Gastrocnemius medialis (tissue), 4 donors: ENCODE data around the gene ARHGAP10.

Experiments
- POLR2A ChIP-seq, 2 donors: fragments of 450-650 bp; IDR thresholded peaks; one replicate each; pipeline ENCODE4 v1.6.1; 2017; ENCODE audit warnings: antibody characterized with exemption in 2 of 2, mild to moderate bottlenecking in 2 of 2, moderate library complexity in 2 of 2
- TF ChIP-seq, protein P1 (sequence below), 5 experiments: fragments of 450-650 bp in 3 of 5; fragments of 200-600 bp in 2 of 5; sonication (generic) in 2 of 5; IDR thresholded peaks in 4 of 5; conservative IDR thresholded peaks in 1 of 5; 1 replicate in 4 of 5; 2 replicates in 1 of 5; pipeline ENCODE4 v1.5.1; 2016 to 2019; ENCODE audit warnings: antibody characterized with exemption in 5 of 5, mild to moderate bottlenecking in 3 of 5, moderate library complexity in 3 of 5

DNA sequence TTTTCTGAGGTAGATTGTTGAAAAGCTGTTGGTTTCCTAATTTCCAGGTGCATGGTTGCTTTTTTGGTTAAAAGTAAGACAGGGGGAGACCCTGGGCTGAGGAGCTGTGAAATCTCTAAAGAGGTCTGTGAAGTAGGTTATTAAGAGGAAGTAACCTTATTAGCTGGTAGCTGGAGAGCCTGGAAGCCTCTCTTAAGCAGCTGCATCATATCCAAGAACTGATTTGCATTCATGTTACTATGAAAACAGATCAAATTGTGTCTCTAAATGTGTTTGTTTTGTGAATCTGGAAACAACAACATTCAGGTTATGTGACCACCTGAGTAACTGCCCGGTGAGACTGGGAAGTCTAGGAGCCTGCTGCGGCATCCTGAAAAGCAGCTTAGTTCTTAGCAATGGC is 54.1 kb downstream of the ARHGAP10 start:
- TF ChIP-seq POLR2A (IDR thresholded peaks at IDR 0.05) = no peak
- TF ChIP-seq, protein P1, sequence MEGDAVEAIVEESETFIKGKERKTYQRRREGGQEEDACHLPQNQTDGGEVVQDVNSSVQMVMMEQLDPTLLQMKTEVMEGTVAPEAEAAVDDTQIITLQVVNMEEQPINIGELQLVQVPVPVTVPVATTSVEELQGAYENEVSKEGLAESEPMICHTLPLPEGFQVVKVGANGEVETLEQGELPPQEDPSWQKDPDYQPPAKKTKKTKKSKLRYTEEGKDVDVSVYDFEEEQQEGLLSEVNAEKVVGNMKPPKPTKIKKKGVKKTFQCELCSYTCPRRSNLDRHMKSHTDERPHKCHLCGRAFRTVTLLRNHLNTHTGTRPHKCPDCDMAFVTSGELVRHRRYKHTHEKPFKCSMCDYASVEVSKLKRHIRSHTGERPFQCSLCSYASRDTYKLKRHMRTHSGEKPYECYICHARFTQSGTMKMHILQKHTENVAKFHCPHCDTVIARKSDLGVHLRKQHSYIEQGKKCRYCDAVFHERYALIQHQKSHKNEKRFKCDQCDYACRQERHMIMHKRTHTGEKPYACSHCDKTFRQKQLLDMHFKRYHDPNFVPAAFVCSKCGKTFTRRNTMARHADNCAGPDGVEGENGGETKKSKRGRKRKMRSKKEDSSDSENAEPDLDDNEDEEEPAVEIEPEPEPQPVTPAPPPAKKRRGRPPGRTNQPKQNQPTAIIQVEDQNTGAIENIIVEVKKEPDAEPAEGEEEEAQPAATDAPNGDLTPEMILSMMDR (IDR thresholded peaks at IDR 0.05 in 4 of 5, conservative IDR thresholded peaks at IDR 0.05 in 1 of 5) = no peak
